ENCODE measurements around the gene MYBBP1A. TPM values are rescaled to one million over a fixed set of nuclear protein-coding genes. Genes with fewer than 3 reads are reported as not detected.

MYBBP1A gene
- total and polyA plus RNA-seq, 2 of the 8 experiments (the other 6 are each of a cell fraction or from before 2014, with no cell fraction given), result 46.8 to 151 TPM

DNA sequence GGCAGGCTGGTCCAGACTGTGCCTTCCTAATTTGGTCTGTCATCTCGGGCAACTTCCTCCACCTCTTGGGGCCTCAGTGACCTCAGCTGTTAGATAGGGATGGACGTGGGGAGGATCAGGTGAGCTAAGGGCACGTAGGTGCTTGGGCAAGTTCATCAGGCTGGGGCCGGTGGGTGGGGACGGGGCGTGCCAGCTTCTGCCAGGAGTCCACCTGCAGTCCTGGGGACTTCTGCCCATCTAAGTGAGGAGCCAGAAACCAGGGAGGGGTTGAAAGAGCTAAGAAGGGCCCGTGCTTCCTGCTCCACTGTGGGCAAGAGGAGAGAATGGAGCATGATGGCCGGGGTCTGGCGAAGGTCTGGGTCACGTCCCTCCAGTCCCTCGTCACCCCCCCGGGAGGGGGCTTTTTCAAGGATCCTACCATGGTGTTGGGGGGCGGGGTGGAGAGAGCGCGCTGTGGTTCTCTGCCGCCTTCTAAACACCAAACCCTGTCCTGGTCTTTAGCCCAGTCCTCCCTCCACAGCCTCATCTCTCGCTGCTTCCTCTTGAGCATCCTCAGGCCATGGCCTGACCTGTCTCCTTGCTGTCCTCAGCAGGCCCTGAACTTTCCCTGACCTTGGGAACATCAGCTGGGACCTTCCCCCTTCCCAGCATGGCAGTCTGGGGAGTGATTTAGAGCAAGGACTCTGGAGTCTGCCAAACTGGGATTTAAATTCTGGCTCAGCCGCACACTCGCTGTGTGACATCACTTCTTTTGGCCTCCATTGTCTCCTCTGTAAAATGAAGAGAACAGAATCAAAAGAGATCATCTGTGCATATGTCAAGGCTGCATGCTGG, 34.9 kb downstream of the MYBBP1A start (continued):
- TF ChIP-seq, protein P1, sequence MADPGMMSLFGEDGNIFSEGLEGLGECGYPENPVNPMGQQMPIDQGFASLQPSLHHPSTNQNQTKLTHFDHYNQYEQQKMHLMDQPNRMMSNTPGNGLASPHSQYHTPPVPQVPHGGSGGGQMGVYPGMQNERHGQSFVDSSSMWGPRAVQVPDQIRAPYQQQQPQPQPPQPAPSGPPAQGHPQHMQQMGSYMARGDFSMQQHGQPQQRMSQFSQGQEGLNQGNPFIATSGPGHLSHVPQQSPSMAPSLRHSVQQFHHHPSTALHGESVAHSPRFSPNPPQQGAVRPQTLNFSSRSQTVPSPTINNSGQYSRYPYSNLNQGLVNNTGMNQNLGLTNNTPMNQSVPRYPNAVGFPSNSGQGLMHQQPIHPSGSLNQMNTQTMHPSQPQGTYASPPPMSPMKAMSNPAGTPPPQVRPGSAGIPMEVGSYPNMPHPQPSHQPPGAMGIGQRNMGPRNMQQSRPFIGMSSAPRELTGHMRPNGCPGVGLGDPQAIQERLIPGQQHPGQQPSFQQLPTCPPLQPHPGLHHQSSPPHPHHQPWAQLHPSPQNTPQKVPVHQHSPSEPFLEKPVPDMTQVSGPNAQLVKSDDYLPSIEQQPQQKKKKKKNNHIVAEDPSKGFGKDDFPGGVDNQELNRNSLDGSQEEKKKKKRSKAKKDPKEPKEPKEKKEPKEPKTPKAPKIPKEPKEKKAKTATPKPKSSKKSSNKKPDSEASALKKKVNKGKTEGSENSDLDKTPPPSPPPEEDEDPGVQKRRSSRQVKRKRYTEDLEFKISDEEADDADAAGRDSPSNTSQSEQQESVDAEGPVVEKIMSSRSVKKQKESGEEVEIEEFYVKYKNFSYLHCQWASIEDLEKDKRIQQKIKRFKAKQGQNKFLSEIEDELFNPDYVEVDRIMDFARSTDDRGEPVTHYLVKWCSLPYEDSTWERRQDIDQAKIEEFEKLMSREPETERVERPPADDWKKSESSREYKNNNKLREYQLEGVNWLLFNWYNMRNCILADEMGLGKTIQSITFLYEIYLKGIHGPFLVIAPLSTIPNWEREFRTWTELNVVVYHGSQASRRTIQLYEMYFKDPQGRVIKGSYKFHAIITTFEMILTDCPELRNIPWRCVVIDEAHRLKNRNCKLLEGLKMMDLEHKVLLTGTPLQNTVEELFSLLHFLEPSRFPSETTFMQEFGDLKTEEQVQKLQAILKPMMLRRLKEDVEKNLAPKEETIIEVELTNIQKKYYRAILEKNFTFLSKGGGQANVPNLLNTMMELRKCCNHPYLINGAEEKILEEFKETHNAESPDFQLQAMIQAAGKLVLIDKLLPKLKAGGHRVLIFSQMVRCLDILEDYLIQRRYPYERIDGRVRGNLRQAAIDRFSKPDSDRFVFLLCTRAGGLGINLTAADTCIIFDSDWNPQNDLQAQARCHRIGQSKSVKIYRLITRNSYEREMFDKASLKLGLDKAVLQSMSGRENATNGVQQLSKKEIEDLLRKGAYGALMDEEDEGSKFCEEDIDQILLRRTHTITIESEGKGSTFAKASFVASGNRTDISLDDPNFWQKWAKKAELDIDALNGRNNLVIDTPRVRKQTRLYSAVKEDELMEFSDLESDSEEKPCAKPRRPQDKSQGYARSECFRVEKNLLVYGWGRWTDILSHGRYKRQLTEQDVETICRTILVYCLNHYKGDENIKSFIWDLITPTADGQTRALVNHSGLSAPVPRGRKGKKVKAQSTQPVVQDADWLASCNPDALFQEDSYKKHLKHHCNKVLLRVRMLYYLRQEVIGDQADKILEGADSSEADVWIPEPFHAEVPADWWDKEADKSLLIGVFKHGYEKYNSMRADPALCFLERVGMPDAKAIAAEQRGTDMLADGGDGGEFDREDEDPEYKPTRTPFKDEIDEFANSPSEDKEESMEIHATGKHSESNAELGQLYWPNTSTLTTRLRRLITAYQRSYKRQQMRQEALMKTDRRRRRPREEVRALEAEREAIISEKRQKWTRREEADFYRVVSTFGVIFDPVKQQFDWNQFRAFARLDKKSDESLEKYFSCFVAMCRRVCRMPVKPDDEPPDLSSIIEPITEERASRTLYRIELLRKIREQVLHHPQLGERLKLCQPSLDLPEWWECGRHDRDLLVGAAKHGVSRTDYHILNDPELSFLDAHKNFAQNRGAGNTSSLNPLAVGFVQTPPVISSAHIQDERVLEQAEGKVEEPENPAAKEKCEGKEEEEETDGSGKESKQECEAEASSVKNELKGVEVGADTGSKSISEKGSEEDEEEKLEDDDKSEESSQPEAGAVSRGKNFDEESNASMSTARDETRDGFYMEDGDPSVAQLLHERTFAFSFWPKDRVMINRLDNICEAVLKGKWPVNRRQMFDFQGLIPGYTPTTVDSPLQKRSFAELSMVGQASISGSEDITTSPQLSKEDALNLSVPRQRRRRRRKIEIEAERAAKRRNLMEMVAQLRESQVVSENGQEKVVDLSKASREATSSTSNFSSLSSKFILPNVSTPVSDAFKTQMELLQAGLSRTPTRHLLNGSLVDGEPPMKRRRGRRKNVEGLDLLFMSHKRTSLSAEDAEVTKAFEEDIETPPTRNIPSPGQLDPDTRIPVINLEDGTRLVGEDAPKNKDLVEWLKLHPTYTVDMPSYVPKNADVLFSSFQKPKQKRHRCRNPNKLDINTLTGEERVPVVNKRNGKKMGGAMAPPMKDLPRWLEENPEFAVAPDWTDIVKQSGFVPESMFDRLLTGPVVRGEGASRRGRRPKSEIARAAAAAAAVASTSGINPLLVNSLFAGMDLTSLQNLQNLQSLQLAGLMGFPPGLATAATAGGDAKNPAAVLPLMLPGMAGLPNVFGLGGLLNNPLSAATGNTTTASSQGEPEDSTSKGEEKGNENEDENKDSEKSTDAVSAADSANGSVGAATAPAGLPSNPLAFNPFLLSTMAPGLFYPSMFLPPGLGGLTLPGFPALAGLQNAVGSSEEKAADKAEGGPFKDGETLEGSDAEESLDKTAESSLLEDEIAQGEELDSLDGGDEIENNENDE (IDR thresholded peaks at IDR 0.05; ENCODE audit: insufficient replicate concordance, low read length), result no peak
- TF ChIP-seq CBX5 (IDR thresholded peaks at IDR 0.05; ENCODE audit: low read depth, low read length), result no peak
- no peak for TF ChIP-seq KDM4A (IDR thresholded peaks at IDR 0.05; ENCODE audit: low read depth, low read length, severe bottlenecking)
- TF ChIP-seq SIRT6 (IDR thresholded peaks at IDR 0.05; ENCODE audit: low read length), result no peak
